Subcutaneous adipose tissue (tissue), 4 donors: ENCODE measurements around the gene SAMD4B. TPM values are rescaled to one million over a fixed set of nuclear protein-coding genes. Genes with fewer than 3 reads are reported as not detected.

Experiments
- total RNA-seq, 4 donors: library from RNA; depleted of rRNA; stranded (reverse); fragments of >200 nt; gene quantifications; one replicate each; pipeline ENCODE4 v1.1.0, GENCODE V29; 2016
- TF ChIP-seq, protein P1 (sequence below): fragments of 450-650 bp; IDR thresholded peaks from one replicate; pipeline ENCODE4 v1.5.1; 2016; ENCODE audit warnings: low read depth, mild to moderate bottlenecking, control low read depth, antibody characterized with exemption, moderate library complexity

Gene SAMD4B
- total RNA-seq, 4 donors from 2014 or later, result 45.9 to 83.8 (median 49.4) TPM

DNA sequence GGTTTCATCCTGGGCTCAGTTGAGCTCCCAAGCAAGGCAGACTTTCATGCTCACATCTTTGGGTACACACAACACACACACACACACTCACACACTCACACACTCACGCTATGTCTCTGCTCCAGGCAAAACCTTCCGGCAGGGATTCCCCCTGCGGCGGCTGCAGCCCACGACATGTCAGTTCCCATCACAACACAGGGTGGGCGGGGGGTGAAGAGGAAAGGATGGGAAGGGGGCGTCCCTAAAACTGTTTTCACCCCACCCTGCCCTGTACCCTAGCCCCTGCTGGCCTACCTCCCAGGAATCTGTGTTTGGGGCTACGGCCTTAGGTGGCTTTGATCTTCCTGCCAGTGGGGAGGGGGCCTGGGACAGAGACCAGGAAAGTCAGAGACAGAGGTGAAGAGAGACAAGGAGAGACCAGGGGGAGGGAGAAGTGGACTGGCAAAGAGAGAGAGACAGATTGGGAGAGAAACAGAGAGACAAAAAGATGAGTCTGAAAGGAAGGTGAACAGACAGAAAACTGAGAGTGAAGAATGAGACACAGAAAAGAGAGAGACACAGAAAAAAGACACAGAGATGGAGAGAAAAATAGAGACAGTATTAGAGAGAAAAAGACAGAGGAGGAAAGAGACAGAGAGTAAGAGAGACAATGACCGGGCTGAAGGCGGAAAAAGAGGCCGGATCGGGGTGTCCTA lies 25.4 kb upstream of the SAMD4B start:
- TF ChIP-seq, protein P1, sequence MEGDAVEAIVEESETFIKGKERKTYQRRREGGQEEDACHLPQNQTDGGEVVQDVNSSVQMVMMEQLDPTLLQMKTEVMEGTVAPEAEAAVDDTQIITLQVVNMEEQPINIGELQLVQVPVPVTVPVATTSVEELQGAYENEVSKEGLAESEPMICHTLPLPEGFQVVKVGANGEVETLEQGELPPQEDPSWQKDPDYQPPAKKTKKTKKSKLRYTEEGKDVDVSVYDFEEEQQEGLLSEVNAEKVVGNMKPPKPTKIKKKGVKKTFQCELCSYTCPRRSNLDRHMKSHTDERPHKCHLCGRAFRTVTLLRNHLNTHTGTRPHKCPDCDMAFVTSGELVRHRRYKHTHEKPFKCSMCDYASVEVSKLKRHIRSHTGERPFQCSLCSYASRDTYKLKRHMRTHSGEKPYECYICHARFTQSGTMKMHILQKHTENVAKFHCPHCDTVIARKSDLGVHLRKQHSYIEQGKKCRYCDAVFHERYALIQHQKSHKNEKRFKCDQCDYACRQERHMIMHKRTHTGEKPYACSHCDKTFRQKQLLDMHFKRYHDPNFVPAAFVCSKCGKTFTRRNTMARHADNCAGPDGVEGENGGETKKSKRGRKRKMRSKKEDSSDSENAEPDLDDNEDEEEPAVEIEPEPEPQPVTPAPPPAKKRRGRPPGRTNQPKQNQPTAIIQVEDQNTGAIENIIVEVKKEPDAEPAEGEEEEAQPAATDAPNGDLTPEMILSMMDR, result no peak

DNA sequence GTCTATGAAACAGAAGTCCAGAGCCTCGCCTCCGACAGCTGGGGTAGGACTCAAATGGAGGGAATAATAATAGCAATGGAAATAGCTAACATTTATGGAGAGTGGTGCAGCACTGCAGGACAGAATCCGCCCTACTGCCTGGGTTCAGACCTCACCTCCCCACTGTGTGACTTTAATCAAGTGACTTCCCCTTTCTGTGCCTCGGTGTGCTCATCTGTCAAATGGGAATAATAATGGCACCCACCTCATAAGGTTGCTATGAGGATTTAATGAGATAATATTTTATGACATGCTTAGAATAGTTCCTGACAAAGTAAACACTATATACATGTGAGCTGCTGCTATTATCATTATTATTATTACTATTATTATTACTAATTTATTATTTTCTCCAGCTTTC lies 24.7 kb upstream of the SAMD4B start:
- TF ChIP-seq, protein P1, result no peak

DNA sequence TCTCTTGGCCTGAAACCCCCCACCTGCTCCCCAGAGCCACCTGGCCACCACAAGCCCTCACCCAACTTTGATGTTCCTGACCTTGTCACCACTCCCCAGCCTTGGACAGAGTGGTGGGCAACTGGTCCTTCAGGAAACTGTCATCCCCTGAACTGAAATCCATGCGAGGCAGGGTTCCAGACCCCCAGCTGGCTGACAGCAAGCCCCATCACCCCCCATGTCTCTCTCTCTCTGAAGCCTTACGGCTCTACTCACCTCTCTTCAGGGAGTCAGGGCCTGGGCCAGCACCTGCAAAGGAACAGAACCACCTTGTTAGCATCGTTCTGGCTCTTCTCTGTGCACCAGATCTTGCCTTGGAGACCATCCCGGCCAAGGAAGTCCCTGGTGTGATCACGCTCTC lies 24.1 kb upstream of the SAMD4B start:
- TF ChIP-seq, protein P1, result no peak

DNA sequence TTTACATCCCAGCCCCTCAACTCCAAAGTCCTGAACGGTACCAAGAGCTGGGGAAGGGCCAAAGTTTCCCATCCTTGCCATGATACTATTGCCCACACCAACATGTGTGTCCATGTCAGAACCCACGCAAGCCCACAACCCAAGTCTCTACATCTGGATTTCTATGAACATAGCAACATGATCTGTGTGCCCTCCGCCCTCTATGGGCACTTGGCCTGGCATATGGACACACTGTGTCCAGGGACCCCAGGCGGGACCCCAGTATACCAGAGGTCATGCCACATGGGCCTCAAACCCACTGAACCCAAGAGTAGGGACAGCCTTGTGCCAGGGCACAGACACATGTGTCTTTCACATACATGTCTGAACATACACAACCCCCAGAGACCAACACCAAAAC lies 23.5 kb upstream of the SAMD4B start:
- TF ChIP-seq, protein P1, result no peak

DNA sequence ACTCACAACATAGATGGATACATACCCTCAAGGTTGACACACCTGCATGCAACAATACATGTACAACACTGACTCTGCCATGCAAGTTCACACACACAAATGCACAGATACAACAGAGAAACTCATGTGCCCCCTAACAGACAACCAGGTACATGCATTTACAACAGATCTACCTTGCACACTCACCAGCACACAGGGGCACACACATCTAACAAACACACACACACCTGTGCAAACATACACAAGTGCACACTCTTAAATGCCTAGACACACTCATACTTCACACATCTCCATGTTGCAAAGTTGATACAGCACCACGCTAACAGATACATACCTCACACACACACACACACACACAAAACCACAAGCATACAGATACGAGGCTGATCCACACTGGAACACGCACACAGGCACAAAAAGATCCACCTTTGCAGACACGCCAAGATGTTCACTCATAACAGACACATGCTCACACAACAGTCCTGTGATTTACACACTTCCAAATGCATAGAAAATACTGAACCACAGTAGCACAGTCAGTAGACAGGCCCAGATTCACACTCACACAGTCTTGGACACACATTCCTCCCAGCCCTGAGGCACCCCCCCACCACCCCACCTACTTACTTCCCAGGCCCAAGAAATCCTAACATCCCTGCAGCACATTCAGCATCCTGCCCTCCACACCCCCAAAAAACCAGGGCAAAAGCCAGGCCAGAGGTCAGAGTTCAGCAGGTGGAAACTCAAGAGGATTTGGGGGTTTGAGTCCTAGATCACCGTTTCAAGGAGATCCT lies 22.9 kb upstream of the SAMD4B start:
- TF ChIP-seq, protein P1, result no peak

DNA sequence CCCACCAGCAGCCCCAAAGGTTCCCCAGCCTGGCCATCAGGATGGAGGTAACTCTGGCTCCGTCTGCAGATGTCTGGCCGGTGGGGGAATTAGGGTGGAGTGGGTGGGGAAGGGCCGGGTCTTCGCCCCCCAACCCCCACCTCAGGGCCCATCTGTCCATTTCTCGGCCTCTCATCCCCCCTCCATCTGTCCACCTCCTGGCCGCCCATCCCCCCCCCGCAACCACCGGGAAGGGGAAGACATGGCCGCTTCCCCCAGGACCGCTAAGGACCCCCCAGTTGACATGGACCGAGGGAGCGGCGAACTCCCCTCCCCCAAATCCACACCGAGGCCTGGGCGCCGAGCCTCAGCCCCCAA lies 22.4 kb upstream of the SAMD4B start:
- TF ChIP-seq, protein P1, result no peak

DNA sequence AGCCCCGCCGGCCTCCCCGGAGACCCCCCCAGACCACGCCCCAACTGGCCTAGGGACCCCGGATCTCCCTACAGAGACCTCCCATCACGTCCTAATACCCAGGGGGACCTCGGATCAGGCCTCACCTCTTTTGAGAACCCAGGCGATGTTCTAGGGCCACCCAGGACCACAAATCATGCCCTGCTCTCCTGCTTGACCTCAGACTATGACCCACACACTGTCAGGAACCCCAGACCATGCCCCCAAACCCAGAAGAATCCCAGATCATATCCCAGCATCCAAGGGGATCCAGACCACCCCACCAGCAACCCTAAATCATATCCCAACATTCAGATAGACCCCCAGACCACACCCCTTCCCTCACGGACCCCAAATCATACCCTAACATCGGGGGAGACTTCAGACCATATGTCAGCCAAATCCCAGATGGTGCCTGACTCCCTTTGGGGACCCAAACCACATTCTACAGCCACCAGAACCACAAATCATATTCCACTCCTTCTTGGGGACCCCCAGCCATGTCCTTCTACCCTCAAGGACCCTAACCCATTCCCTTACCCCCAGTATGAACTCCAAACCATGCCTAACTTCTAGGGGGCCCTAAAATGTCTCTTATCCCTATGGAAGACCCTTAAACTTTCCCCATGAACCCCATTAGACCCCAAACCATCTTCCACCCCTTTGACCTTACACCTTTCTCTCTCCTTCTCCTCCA lies 20.9 kb upstream of the SAMD4B start:
- TF ChIP-seq, protein P1, result no peak
